Common myeloid progenitor, CD34-positive (primary cell): Measurements from ENCODE around the gene ITGA7.
"Not testable (repeated sequence)": the region's sequence is repeated elsewhere in the genome, so short reads cannot be mapped to it uniquely, and the experiment has no call there.

Source experiments
- CTCF ChIA-PET: fragments of 350-600 bp; sonication (Branson Sonifier 250); formaldehyde crosslinking; loops from one replicate; lab custom pipeline; 2021; ENCODE audit warnings: antibody characterized with exemption; lab: Charles Lee
- POLR2A ChIA-PET: fragments of 350-600 bp; sonication (Branson Sonifier 250); formaldehyde crosslinking; loops from one replicate; lab custom pipeline; 2021; ENCODE audit warnings: antibody characterized with exemption; lab: Charles Lee
- DNase-seq, 3 donors: peaks; one replicate each; pipeline versions ENCODE4 v3.0.0 to v3.0.0-alpha.2; 2013
- H3K27ac ChIP-seq, 2 experiments: 1 replicate in 1 of 2; 2 replicates in 1 of 2; pipeline ENCODE4 v1.7.0; 2013; ENCODE audit warnings: inconsistent platforms in 2 of 2, low read length in 2 of 2, mild to moderate bottlenecking in 2 of 2, low read depth in 1 of 2, moderate library complexity in 1 of 2; ENCODE audit not compliant: severe bottlenecking in 2 of 2, insufficient read depth in 1 of 2, poor library complexity in 1 of 2
- H3K27me3 ChIP-seq, 5 experiments: replicated peaks in 2 of 5; 1 replicate in 3 of 5; 2 replicates in 2 of 5; pipeline versions ENCODE4 v1.6.1 to v1.7.0; 2013; ENCODE audit warnings: low read length in 4 of 5, mild to moderate bottlenecking in 2 of 5, moderate library complexity in 2 of 5, inconsistent platforms in 1 of 5; ENCODE audit not compliant: insufficient read depth in 5 of 5, control insufficient read depth in 4 of 5
- H3K36me3 ChIP-seq, 4 experiments: 1 replicate in 2 of 4; 2 replicates in 2 of 4; pipeline versions ENCODE4 v1.6.1 to v1.7.0; 2013; ENCODE audit warnings: low read length in 3 of 4, control low read depth in 1 of 4, mild to moderate bottlenecking in 1 of 4; ENCODE audit not compliant: control insufficient read depth in 4 of 4, insufficient read depth in 4 of 4
- H3K4me1 ChIP-seq, 4 experiments: 1 replicate in 3 of 4; 2 replicates in 1 of 4; pipeline versions ENCODE4 v1.6.1 to v1.7.1; 2013; ENCODE audit warnings: low read length in 3 of 4, mild to moderate bottlenecking in 3 of 4, control low read depth in 1 of 4, inconsistent platforms in 1 of 4, moderate library complexity in 1 of 4; ENCODE audit not compliant: control insufficient read depth in 4 of 4, insufficient read depth in 4 of 4; ENCODE audit errors: control extremely low read depth in 1 of 4
- H3K4me3 ChIP-seq, 7 experiments: 1 replicate in 4 of 7; 2 replicates in 3 of 7; pipeline versions ENCODE4 v1.5.1 to v1.7.0; 2013; ENCODE audit warnings: mild to moderate bottlenecking in 7 of 7, low read length in 6 of 7, moderate library complexity in 6 of 7, inconsistent platforms in 2 of 7, low read depth in 2 of 7, control low read depth in 1 of 7; ENCODE audit not compliant: insufficient read depth in 4 of 7, control insufficient read depth in 1 of 7; ENCODE audit errors: extremely low read depth in 1 of 7
- H3K9me3 ChIP-seq, 5 experiments: 1 replicate in 4 of 5; 2 replicates in 1 of 5; pipeline versions ENCODE4 v1.6.1 to v1.7.1; 2013; ENCODE audit warnings: low read length in 4 of 5, mild to moderate bottlenecking in 2 of 5, inconsistent platforms in 1 of 5, low read depth in 1 of 5, moderate library complexity in 1 of 5; ENCODE audit not compliant: control insufficient read depth in 4 of 5, insufficient read depth in 2 of 5; ENCODE audit errors: control extremely low read depth in 1 of 5
- WGBS: methylation state at CpG from one replicate; pipeline ENCODE4 v1.1.5; 2013; ENCODE audit not compliant: insufficient coverage; 5-methylcytosine and 5-hydroxymethylcytosine counted together

Gene ITGA7

DNA sequence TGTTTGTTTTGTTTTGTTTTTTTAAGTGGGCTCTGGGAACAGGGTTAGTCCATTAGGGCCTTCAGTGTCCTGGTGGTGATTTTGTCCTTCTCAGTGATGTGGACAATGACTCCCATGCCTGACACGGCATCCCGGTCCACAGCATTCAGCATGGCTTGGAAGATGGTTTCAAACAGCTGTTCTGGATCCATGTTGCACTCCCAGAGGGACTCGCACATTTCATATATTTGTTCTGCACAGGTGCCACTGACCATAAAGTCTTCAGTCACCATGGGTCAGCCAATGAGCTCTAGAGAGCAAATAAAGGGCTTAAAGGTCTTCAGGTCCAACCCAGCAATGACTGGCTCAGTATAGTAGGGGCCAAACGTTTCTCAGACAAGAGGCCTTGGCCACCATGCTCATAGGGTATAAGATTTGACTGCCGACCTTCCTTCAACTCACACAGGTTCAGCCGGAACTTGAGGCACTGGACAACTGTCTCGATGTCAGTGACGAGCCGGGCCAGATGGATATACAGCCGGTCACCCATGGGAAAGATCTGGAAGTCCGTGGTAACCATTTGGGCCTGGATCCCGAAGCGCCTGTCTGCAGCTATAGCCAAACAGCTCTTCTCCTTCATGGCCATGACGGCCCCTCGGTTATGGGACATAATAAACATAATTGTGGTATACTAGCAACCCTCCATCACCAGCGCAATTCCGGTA is 53.0 kb downstream of the ITGA7 start:
- H3K4me3 ChIP-seq = no peak overlapping the region
- CTCF ChIA-PET = interaction anchor here (1.1 to 6.0 kb wide), 2 partner anchors 10 to 21 kb away, joined by 3 to 87 read pairs; no protein-coding TSS in a partner anchor
- H3K27me3 ChIP-seq = peaks cover 0 to 4% (median 0%) of the 10 kb centered on the region in 5 experiments
- DNase-seq = no peak
- POLR2A ChIA-PET = no interaction called here
- no peak overlapping the region for H3K27ac ChIP-seq
- peaks cover 0 to 10% (median 0%) of the 10 kb centered on the region in 5 experiments for H3K9me3 ChIP-seq
- 94% methylated on average over 15 of the region's 17 CpGs for WGBS
- H3K36me3 ChIP-seq = no peaks in the 10 kb centered on the region
- no peaks in the 10 kb centered on the region for H3K4me1 ChIP-seq

DNA sequence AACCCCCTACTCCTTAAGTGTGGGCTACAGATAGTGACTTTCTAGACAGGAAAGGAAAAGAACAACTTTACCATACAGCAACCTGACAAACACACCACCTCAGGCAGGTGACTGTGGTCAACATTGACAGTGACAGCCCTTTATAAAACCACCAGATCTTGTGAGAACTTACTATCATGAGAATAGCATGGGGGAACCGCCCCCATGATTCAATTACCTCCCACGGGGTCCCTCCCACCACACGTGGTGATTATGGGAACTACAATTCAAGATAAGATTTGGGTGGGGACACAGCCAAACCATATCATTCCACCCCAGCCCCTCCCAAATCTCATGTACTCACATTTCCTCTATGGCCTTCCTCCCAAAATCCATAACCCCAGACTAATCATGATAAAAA is 54.7 kb downstream of the ITGA7 start:
- H3K27me3 ChIP-seq = peaks cover 0 to 4% (median 0%) of the 10 kb centered on the region in 5 experiments
- WGBS = 92% methylated on average over 2 of the region's 3 CpGs
- H3K27ac ChIP-seq = no peak overlapping the region
- H3K36me3 ChIP-seq = no peaks in the 10 kb centered on the region
- DNase-seq = peak in 1 of 3 donors; percentile 17
- no peak overlapping the region for H3K4me3 ChIP-seq
- H3K9me3 ChIP-seq = peaks cover 0 to 10% (median 0%) of the 10 kb centered on the region in 5 experiments
- ChIA-PET POLR2A (no interaction called here), CTCF (no interaction called here)
- no peaks in the 10 kb centered on the region for H3K4me1 ChIP-seq

DNA sequence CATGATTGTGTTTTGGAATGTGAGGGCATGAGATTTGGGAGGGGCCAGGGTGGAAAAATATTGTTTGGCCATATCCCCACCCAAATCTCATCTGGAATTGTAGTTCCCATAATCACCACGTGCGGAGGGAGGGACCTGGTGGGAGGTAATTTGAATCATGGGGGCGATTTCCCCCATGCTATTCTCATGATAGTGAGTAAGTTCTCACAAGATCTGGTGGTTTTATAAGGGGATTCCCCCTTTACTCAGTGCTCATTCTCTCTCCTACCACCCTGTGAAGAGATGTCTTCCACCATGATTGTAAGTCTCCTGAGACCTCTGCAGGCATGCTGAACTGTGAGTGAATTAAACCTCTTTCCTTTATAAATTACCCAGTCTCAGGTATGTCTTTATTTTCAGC is 55.4 kb downstream of the ITGA7 start:
- POLR2A ChIA-PET = no interaction called here
- H3K9me3 ChIP-seq = peaks cover 0 to 10% (median 0%) of the 10 kb centered on the region in 5 experiments
- WGBS = no CpG with 5 or more reads among the region's 3 CpGs
- no peak overlapping the region for H3K4me3 ChIP-seq
- no peaks in the 10 kb centered on the region for H3K36me3 ChIP-seq
- no peaks in the 10 kb centered on the region for H3K4me1 ChIP-seq
- H3K27ac ChIP-seq = no peak overlapping the region
- CTCF ChIA-PET = no interaction called here
- peak in 1 of 3 donors; percentile 12 for DNase-seq
- no peaks in the 10 kb centered on the region for H3K27me3 ChIP-seq

DNA sequence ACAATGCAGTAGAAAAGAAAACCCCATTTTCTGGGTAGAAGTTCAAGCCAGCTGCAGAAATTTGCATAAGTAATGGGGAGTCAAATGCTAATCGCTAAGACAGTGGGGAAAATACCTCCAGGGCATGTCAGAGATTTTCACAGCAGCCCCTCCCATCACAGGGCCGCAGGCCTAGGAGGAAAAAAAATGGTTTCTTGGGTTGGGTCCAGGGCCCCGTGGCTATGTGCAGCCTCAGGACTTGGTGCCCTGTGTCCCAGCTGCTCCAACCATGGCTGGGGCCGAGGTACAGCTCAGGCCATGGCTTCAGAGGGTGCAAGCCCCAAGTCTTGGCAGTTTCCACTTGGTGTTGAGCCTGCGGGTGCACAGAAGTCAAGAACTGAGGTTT is 56.4 kb downstream of the ITGA7 start:
- Histone ChIP-seq H3K27me3 (no peaks in the 10 kb centered on the region), H3K4me1 (peaks cover 0 to 4% (median 2%) of the 10 kb centered on the region in 4 experiments), H3K4me3 (no peak overlapping the region), H3K27ac (no peak overlapping the region), H3K9me3 (peaks cover 0 to 10% (median 0%) of the 10 kb centered on the region in 5 experiments), H3K36me3 (no peaks in the 10 kb centered on the region)
- WGBS = 84% methylated on average over 4 of the region's 5 CpGs
- CTCF ChIA-PET = interaction anchor here (1.1 kb wide), 1 partner anchor 13 kb away, joined by 3 read pairs; no protein-coding TSS in a partner anchor
- no peak for DNase-seq
- POLR2A ChIA-PET = no interaction called here

DNA sequence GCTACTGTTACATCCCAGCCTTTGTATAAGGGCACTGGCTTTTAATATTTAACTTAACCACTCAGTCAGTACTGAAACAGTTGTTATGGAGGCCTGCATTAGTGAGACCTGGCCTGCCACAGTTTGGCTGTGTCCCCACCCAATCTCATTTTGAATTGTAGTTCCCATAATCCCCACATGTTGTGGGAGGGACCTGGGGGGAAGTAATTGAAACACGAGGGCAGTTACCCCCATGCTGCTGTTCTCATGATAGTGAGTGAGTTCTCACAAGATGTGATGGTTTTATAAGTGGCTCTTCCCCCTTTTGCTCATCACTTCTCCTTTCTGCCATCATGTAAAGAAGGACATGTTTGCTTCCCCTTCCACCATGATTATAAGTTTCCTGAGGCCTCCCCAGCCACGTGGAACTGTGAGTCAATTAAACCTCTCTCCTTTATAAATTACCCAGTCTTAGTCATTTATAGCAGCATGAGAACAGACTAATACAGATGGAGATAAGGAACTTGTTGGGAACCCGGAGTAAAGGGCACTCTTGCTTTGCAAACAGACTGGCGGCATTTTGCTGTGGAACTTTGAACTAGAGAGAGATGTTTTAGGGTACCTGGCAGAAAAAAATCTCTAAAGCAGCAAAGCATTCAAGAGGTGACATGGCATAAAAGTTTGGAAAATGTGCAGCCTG is 56.9 kb downstream of the ITGA7 start:
- H3K27me3 ChIP-seq, H3K4me3 ChIP-seq, POLR2A ChIA-PET, H3K27ac ChIP-seq, H3K4me1 ChIP-seq, H3K36me3 ChIP-seq: not testable (repeated sequence)
- peaks cover 0 to 10% (median 0%) of the 10 kb centered on the region in 5 experiments for H3K9me3 ChIP-seq
- CTCF ChIA-PET = interaction anchor here (1.1 kb wide), 1 partner anchor 13 kb away, joined by 3 read pairs; no protein-coding TSS in a partner anchor
- peak in 2 of 3 donors; percentile 54 to 71 for DNase-seq
- 95% methylated on average over 2 of the region's 4 CpGs for WGBS

DNA sequence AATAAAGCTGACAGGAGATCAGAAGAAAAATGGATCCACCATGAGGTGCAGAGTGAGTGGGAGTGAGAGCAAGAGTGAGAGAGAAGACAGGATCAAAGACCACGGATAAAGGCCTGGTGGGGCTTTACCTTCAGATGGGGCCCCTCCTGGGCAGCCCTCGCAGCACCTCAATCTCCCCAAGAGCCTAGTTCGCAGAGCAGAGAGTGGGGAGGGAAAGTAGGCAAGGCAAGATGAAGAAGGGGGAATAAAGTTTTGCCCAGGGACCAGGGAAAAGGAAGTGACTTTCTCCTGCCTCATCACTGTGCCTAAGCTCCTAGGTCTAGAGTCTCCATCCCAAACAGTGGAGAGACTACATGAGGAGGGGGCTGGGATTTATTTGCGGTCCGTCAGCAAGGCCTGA is 60.7 kb downstream of the ITGA7 start:
- no peaks in the 10 kb centered on the region for H3K36me3 ChIP-seq
- no peak overlapping the region for H3K4me3 ChIP-seq
- peaks cover 0 to 20% (median 8%) of the 10 kb centered on the region in 4 experiments for H3K4me1 ChIP-seq
- no peak for DNase-seq
- WGBS = 98% methylated on average over 4 of the region's 5 CpGs
- H3K27ac ChIP-seq = no peak overlapping the region
- POLR2A ChIA-PET = interaction anchor here (1.0 kb wide), 1 partner anchor 10 kb away, joined by 3 read pairs; no protein-coding TSS in a partner anchor
- H3K9me3 ChIP-seq = peaks cover 0 to 10% (median 0%) of the 10 kb centered on the region in 5 experiments
- CTCF ChIA-PET = interaction anchor here (0.9 to 6.9 kb wide), 9 partner anchors 10 to 90 kb away, joined by 3 to 87 read pairs (median 5); partner anchors contain the start of gene OR10P1
- H3K27me3 ChIP-seq = no peaks in the 10 kb centered on the region
